Astrocyte (in vitro differentiated cells and primary cell): Measurements from ENCODE around the gene CARS2.

ENCODE experiments used
- CTCF ChIP-seq: IDR thresholded peaks from 2 replicates; pipeline ENCODE4 v1.5.1; 2011; ENCODE audit warnings: low read depth, mild to moderate bottlenecking, inconsistent platforms, low read length, moderate library complexity; ENCODE audit not compliant: insufficient read depth
- EZH2 ChIP-seq: IDR thresholded peaks from 2 replicates; pipeline ENCODE4 v1.6.1; 2012; ENCODE audit warnings: mild to moderate bottlenecking, low read length, inconsistent platforms; ENCODE audit not compliant: insufficient read depth

- TF ChIP-seq CTCF (no peak), EZH2 (no peak)
These were observed 8.3 kb upstream of the CARS2 start for GRCh38 chr13:110713981-110714796.
